NCI-H2107 treated with DMSO at 0.1 percent for 48 hours (cell line): ENCODE measurements around the gene BAZ2A.
"Not testable (repeated sequence)": the region's sequence is repeated elsewhere in the genome, so short reads cannot be mapped to it uniquely, and the experiment has no call there.

Source experiments
- DNase-seq: peaks from one replicate; lab custom pipeline; 2025; ENCODE audit not compliant: unreplicated experiment; lab: John Stamatoyannopoulos, UW

BAZ2A gene

GRCh38 chr12:56630180-56630632, at the start of gene BAZ2A:
Gene BAZ2A (minus strand): TSS chr12:56630326. CDS start chr12:56617530, 12,796 bp downstream.
- peak; percentile 67 for DNase-seq

DNA sequence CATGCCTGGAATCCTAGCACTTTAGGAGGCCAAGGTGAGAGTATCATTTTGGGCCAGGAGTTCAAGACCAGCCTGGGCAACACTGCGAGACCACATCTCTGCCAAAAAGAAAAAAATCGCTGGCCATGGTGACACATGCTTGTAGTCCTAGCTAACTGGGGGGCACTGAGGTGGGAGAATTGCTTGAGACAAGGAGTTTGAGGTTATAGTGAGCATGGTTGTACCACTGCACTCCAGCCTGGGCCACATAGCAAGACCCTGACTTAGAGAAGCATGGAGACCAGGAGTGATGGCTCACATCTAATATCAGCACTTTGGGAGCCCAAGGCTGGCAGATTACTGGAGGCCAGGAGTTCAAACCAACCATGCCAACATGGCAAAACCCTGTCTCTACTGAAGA, 48.7 kb upstream of the BAZ2A start:
- DNase-seq = no peak

- DNase-seq = no peak
Measured at GRCh38 chr12:56677680-56678079, 47.6 kb upstream of the BAZ2A start.

- DNase-seq = no peak
Measured at GRCh38 chr12:56676851-56677580, 46.9 kb upstream of the BAZ2A start.

DNA sequence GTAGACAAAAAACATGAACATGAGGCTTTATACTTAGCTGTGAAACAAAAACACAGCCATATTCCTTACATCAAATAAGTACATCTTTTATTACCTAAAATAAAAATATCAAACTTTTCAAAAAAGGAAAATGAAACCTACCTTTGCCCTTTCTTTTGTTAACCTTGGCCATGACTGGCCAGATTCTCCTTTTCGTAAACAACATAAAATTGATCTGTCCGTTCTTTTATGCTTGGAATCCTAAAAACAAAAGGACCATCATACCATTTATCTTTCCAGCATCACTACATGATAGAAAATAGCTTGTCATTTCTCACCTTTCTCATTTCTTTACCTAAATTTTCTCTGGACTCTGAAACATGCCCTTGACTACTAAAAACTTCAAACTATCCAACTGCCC, 41.5 kb upstream of the BAZ2A start:
- DNase-seq = no peak

GRCh38 chr12:56670836-56671235, 40.7 kb upstream of the BAZ2A start:
- DNase-seq = no peak

- no peak for DNase-seq
Measured at GRCh38 chr12:56668197-56668457, 38.0 kb upstream of the BAZ2A start.

DNA sequence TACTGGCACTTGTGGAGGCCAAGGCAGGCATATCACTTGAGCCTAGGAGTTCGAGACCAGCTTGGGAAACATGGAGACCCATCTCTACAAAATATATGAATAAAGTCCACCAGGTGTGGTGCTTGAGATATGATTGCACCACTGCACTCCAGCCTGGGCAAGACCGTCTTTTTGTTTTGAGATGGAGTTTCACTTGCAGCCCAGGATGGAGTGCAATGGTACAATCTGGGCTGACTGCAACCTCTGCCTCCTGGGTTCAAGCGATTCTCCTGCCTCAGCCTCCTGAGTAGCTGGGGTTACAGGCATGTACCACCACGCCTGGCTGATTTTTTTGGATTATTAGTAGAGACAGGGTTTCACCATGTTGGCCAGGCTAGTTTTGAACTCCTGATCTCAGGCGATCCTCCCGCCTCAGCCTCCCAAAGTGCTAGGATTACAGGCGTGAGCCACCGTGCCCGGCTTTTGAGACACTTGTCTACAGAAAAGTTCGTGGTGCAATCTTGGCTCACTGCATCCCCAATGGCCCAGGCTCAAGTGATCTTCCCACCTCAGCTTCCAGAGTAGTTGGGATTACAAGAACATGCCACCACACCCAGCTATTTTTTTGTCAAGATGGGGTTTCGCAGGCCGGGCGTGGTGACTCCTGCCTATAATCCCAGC, 32.0 kb upstream of the BAZ2A start:
- DNase-seq = no peak

GRCh38 chr12:56661560-56661959, 31.4 kb upstream of the BAZ2A start:
- no peak for DNase-seq

GRCh38 chr12:56658921-56659320, 28.8 kb upstream of the BAZ2A start:
- no peak for DNase-seq

DNA sequence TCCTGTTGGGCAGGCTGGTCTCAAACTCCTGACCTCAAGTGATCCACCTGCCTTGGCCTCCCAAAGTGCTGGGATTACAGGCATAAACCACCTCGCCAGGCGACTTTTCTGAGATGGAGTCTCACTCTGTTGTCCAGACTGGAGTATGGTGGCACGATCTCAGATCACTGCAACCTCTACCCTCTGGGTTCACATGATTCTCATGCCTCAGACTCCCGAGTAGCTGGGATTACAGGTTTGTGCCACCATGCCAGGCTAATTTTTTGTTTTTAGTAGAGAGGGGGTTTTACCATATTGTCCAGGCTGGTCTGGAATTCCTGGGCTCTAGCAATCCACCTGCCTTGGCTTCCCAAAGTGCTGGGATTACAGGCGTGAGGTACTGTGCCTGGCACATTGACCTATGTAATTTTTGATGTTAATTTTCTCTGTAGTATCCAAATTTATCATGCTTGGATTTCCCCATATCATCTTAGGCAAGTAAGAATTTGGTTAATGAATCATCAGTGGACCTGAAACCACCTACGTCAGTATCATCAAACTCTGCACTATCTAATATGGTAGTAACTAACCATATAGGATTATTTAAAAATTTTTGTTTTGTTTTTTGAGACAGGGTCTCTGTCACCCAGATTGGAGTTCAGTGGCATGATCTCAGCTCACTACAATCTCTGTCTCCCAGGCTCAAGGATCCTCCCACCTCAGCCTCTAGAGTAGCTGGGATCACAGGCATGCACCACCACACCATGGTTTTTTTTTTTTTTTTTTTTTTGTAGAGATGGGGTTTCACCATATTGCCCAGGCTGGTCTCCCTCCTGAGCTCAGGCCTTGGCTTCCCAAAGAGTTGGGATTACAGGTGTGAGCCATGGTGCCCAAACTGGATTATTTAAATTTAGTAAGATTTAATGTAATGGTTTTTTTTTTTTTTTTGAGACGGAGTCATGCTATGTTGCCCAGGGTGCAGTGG, 27.6 kb upstream of the BAZ2A start:
- no peak for DNase-seq

- not testable (repeated sequence) for DNase-seq
Measured at GRCh38 chr12:56653781-56654180, 23.7 kb upstream of the BAZ2A start.

- not testable (repeated sequence) for DNase-seq
Measured at GRCh38 chr12:56648023-56648422, 17.9 kb upstream of the BAZ2A start.

- peak; percentile 100 for DNase-seq
Measured at GRCh38 chr12:56645717-56646446, 15.8 kb upstream of the BAZ2A start, which contains the start of gene ATP5F1B. Gene ATP5F1B (minus strand): TSS chr12:56645984. CDS start chr12:56645963, 21 bp downstream.

- no peak for DNase-seq
Measured at GRCh38 chr12:56645201-56645716, 15.1 kb upstream of the BAZ2A start.

- no peak for DNase-seq
Measured at GRCh38 chr12:56644654-56645053, 14.5 kb upstream of the BAZ2A start.

DNA sequence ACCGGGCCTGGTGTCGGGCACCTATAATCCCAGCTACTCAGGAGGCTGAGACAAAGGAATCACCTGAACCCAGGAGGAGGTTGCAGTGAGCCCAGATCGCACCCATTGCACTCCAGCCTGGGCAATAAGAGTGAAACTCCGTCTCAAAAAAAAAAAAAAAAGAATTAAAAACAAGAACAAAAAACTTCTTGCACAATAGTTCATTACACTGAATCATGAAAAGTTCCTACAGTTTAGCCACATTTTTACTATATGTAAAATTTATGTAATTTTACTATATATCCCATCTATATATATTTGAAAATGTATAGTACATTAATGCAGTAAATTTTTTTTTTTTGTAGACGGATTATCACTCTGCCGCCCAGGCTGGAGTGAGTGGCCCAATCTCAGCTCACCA, 11.1 kb upstream of the BAZ2A start:
- no peak for DNase-seq

DNA sequence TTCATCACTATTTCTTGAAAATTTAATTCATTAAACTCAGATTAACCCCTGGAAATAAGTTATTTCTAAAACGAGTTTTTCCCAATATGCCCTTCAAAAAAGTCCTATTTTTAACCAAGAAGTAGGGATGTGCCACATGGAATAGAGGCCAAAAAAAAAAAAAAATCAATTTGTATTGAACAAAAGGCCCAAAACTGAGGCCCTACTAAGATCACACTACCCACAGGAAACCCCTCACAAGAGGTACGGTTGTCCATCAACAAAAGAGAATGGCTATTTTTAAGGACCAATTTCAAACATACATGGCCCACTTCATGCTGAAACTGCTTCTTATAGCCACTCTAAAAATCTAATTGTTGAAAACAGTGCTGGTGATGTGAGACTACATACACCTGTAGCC, 7.5 kb upstream of the BAZ2A start:
- no peak for DNase-seq

DNA sequence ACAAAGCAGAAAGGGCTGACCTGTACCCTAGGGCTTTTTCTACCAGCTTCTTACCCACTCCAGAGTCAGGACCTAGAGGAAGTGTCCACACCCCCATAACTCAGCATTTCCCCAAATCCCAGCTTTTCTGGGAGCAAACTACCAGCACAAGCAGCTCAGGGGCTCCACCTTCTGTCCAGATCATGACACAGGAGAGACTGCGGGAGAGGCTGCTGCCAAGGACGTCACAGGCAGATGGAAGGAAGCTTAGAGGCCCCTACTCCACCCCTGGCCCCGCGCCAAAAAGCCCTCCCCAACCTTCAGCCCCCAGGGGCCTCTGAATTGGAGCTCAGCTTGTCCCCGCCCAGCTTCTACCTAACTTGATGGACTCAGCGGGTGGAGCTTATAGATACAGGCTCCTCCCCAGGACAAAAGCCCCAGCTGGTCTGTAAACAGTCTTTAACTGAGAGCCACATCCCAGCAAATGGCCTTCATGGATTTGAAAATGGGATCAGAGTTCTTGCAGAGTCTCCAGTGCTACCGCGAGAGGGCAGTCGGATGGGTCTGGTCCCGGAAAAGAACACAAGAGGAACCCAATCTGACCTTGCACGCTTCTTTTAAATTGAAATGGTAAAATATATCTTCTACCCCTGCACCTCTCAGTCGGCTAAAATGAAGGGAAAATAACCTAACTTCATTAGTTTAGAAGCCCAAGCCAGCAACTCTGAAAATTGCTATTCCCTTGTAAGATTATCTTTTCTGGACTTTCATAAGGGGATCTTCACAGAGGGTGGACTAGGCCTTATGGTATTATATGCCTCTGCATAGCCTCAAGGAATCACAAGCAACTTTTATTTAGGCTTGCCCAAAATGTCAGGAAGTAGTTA, 6.8 kb upstream of the BAZ2A start:
- DNase-seq = peak; percentile 99
